Loucy (cell line): ENCODE measurements around the gene ARHGAP24.
"Not testable (repeated sequence)": the region's sequence is repeated elsewhere in the genome, so short reads cannot be mapped to it uniquely, and the experiment has no call there.

Experiments
- H2AFZ ChIP-seq: fragments of 200-600 bp; sonication (generic); 2 replicates; pipeline ENCODE4 v1.6.0; 2016; ENCODE audit warnings: antibody characterized with exemption, mild to moderate bottlenecking, low read length, moderate library complexity
- H3F3A ChIP-seq: fragments of 200-600 bp; 2 replicates; pipeline ENCODE4 v1.6.0; 2016; ENCODE audit warnings: antibody characterized with exemption, low read depth, mild to moderate bottlenecking
- H3K27me3 ChIP-seq: fragments of 200-600 bp; sonication (generic); 2 replicates; pipeline ENCODE4 v1.6.1; 2014; ENCODE audit warnings: low read length, mild to moderate bottlenecking; ENCODE audit not compliant: insufficient read depth, poor library complexity, severe bottlenecking
- H3K36me3 ChIP-seq: fragments of 200-600 bp; sonication (generic); 2 replicates; pipeline ENCODE4 v1.6.1; 2016; ENCODE audit warnings: low read length; ENCODE audit not compliant: insufficient read depth
- H3K4me1 ChIP-seq: fragments of 200-600 bp; sonication (generic); 2 replicates; pipeline ENCODE4 v1.5.1; 2014; ENCODE audit warnings: low read length, mild to moderate bottlenecking; ENCODE audit not compliant: insufficient read depth, poor library complexity, severe bottlenecking
- H3K4me2 ChIP-seq: fragments of 200-600 bp; sonication (generic); 2 replicates; pipeline ENCODE4 v1.6.0; 2014; ENCODE audit warnings: antibody characterized with exemption, low read length, low read depth, mild to moderate bottlenecking; ENCODE audit not compliant: poor library complexity, severe bottlenecking
- H3K4me3 ChIP-seq: fragments of 200-600 bp; sonication (generic); 2 replicates; pipeline ENCODE4 v1.5.1; 2014; ENCODE audit warnings: low read length, mild to moderate bottlenecking, mixed read lengths; ENCODE audit not compliant: poor library complexity, severe bottlenecking
- H3K79me2 ChIP-seq: fragments of 200-600 bp; sonication (generic); 2 replicates; pipeline ENCODE4 v1.6.1; 2014; ENCODE audit warnings: low read length; ENCODE audit not compliant: insufficient read depth
- H3K9ac ChIP-seq: fragments of 200-600 bp; sonication (generic); 2 replicates; pipeline ENCODE4 v1.6.0; 2014; ENCODE audit warnings: mild to moderate bottlenecking, low read depth, low read length, moderate library complexity; ENCODE audit not compliant: poor library complexity, severe bottlenecking
- H3K9me2 ChIP-seq: fragments of 200-600 bp; sonication (generic); replicated peaks from 2 replicates; pipeline ENCODE4 v1.6.1; 2016; ENCODE audit warnings: low read depth, low read length, mixed read lengths
- H3K9me3 ChIP-seq: fragments of 200-600 bp; sonication (generic); 2 replicates; pipeline ENCODE4 v1.6.1; 2014; ENCODE audit warnings: mild to moderate bottlenecking, antibody characterized with exemption, low read length, low read depth; ENCODE audit not compliant: insufficient read depth
- H4K20me1 ChIP-seq: fragments of 200-600 bp; sonication (generic); 2 replicates; pipeline ENCODE4 v1.6.0; 2014; ENCODE audit warnings: antibody characterized with exemption, low read length, mild to moderate bottlenecking; ENCODE audit not compliant: insufficient read depth, poor library complexity, severe bottlenecking
- CTCF ChIP-seq: fragments of 200-600 bp; sonication (generic); conservative IDR thresholded peaks from 2 replicates; pipeline ENCODE4 v1.5.1; 2014; ENCODE audit warnings: mild to moderate bottlenecking, antibody characterized with exemption, low read length
- EZH2phosphoT487 ChIP-seq: fragments of 200-600 bp; IDR thresholded peaks from 2 replicates; pipeline ENCODE4 v1.6.1; 2018; ENCODE audit warnings: antibody characterized with exemption, mild to moderate bottlenecking, moderate library complexity, borderline replicate concordance

The ARHGAP24 gene

DNA sequence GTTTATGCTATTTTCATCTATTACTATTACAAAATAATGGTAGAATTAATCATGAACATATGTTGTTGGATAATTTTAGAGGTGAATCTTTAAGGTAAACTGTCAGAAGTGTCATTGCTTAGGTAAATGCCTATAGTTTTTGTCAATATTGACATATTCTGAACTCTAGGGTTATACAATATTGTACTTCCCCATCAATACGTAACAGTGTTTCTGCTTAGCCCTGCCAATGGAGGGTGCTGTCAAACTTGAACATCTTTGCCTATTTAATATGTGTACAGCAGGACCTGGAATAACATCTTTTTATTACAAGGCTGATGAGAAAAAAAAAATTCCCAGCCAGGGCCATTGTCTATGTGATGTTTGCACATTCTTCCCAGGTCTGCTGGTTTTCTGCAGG is 40.8 kb downstream of the ARHGAP24 start:
- H4K20me1 ChIP-seq = no peaks in the 10 kb centered on the region
- H3K27me3 ChIP-seq = no peaks in the 10 kb centered on the region
- no peaks in the 10 kb centered on the region for H3K4me1 ChIP-seq
- no peaks in the 10 kb centered on the region for H3K36me3 ChIP-seq
- H3K4me2 ChIP-seq = no peak overlapping the region
- TF ChIP-seq CTCF = no peak
- no peak for TF ChIP-seq EZH2phosphoT487
- no peaks in the 10 kb centered on the region for H3K9me2 ChIP-seq
- no peaks in the 10 kb centered on the region for H3K9me3 ChIP-seq
- H2AFZ ChIP-seq = no peak overlapping the region
- no peak overlapping the region for H3K9ac ChIP-seq
- no peaks in the 10 kb centered on the region for H3K79me2 ChIP-seq
- H3K4me3 ChIP-seq = no peak overlapping the region
- H3F3A ChIP-seq = no peaks in the 10 kb centered on the region

DNA sequence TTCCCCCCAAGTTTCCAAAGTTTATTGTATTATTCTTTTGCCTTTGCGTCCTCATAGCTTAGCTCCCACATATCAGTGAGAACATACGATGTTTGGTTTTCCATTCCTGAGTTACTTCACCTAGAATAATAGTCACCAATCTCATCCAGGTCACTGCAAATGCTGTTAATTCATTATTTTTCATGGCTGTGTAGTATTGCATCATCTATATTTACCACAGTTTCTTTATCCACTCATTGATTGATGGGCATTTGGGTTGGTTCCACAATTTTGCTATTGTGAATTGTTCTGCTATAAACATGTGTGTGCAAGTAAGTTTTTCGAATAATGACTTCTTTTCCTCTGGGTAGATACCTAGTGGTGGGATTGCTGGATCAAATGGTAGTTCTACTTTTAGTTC is 43.6 kb downstream of the ARHGAP24 start:
- H3K4me2 ChIP-seq, H3K9me2 ChIP-seq, H3K9me3 ChIP-seq, H3F3A ChIP-seq, H3K4me3 ChIP-seq, H2AFZ ChIP-seq, H3K4me1 ChIP-seq, H3K36me3 ChIP-seq, H4K20me1 ChIP-seq, H3K79me2 ChIP-seq, H3K9ac ChIP-seq, H3K27me3 ChIP-seq: not testable (repeated sequence)

- Histone ChIP-seq H3K27me3 (no peaks in the 10 kb centered on the region), H2AFZ (no peak overlapping the region), H3K9ac (no peak overlapping the region), H3K4me1 (no peaks in the 10 kb centered on the region), H3K36me3 (no peaks in the 10 kb centered on the region), H3K4me2 (no peak overlapping the region), H3K79me2 (no peaks in the 10 kb centered on the region), H4K20me1 (no peaks in the 10 kb centered on the region), H3K4me3 (no peak overlapping the region), H3K9me3 (no peaks in the 10 kb centered on the region), H3F3A (no peaks in the 10 kb centered on the region), H3K9me2 (no peaks in the 10 kb centered on the region)
- TF ChIP-seq CTCF (no peak), EZH2phosphoT487 (no peak)
These were observed 46.1 kb downstream of the ARHGAP24 start for GRCh38 chr4:85520765-85521749.

DNA sequence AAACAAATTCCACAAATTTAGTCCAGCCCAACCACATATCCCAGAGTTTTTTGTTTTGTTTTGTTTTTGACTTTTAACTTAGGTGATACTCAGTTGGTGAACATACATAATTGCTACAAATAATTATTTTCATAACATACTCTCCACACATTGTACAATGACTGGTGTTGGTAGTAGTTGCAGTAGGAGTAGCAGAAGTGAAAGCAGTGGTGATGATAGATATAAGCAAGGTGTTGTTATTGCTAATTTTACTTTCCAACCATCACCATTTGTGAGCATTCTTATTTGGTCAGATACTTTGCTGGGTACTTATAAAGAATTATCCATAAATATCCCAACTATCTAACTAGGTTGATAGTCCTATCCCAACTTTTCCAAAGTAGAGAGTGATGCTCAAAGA is 47.3 kb downstream of the ARHGAP24 start:
- Histone ChIP-seq H3K36me3 (no peaks in the 10 kb centered on the region), H3K79me2 (no peaks in the 10 kb centered on the region)

More for the DNA sequence above, 47.3 kb downstream of the ARHGAP24 start:
- Histone ChIP-seq H3K4me1 (no peaks in the 10 kb centered on the region), H3K9ac (no peak overlapping the region), H3F3A (no peaks in the 10 kb centered on the region), H4K20me1 (no peaks in the 10 kb centered on the region), H3K9me2 (no peaks in the 10 kb centered on the region), H3K4me3 (no peak overlapping the region), H3K27me3 (no peaks in the 10 kb centered on the region), H2AFZ (no peak overlapping the region), H3K4me2 (no peak overlapping the region), H3K9me3 (no peaks in the 10 kb centered on the region)
- TF ChIP-seq EZH2phosphoT487 = no peak
- TF ChIP-seq CTCF = no peak
